NCI-H345 (cell line): ENCODE measurements around the gene XPOT.

Experiments
- DNase-seq: peaks from one replicate; lab custom pipeline; 2025; lab: John Stamatoyannopoulos, UW

Gene XPOT

GRCh38 chr12:64427988-64428387, 23.8 kb downstream of the XPOT start:
- no peak for DNase-seq

- DNase-seq = no peak
Measured at GRCh38 chr12:64428956-64429355, 24.8 kb downstream of the XPOT start.

- no peak for DNase-seq
Measured at GRCh38 chr12:64430886-64431285, 26.7 kb downstream of the XPOT start.

- DNase-seq = no peak
Measured at GRCh38 chr12:64431791-64432190, 27.6 kb downstream of the XPOT start.

- DNase-seq = no peak
Measured at GRCh38 chr12:64433915-64434314, 29.7 kb downstream of the XPOT start.

- no peak for DNase-seq
Measured at GRCh38 chr12:64440100-64440499, 35.9 kb downstream of the XPOT start.

- DNase-seq = no peak
Measured at GRCh38 chr12:64445490-64445889, 41.3 kb downstream of the XPOT start.

GRCh38 chr12:64446295-64446694, 42.1 kb downstream of the XPOT start:
- no peak for DNase-seq

GRCh38 chr12:64450057-64450640, 46.0 kb downstream of the XPOT start:
- no peak for DNase-seq

- peak; percentile 28 for DNase-seq
Measured at GRCh38 chr12:64450711-64451486, 46.7 kb downstream of the XPOT start.

- peak; percentile 80 for DNase-seq
Measured at GRCh38 chr12:64451687-64452558, 47.7 kb downstream of the XPOT start, which contains the start of gene TBK1. Gene TBK1 (plus strand): TSS chr12:64452120. CDS start chr12:64455871, 3,751 bp downstream.

- DNase-seq = peak; percentile 18
Measured at GRCh38 chr12:64452559-64453329, 48.6 kb downstream of the XPOT start.

- DNase-seq = no peak
Measured at GRCh38 chr12:64455506-64455905, 51.3 kb downstream of the XPOT start.

- no peak for DNase-seq
Measured at GRCh38 chr12:64456119-64456518, 51.9 kb downstream of the XPOT start.

- no peak for DNase-seq
Measured at GRCh38 chr12:64457032-64457431, 52.8 kb downstream of the XPOT start.

GRCh38 chr12:64457466-64457865, 53.3 kb downstream of the XPOT start:
- DNase-seq = no peak

GRCh38 chr12:64457923-64458322, 53.7 kb downstream of the XPOT start:
- DNase-seq = no peak

- no peak for DNase-seq
Measured at GRCh38 chr12:64459394-64459891, 55.3 kb downstream of the XPOT start.

GRCh38 chr12:64461634-64462414, 57.6 kb downstream of the XPOT start:
- DNase-seq = no peak

GRCh38 chr12:64466178-64466577, 62.0 kb downstream of the XPOT start:
- no peak for DNase-seq

GRCh38 chr12:64468966-64469365, 64.8 kb downstream of the XPOT start:
- no peak for DNase-seq
